HG02870 (cell line): ENCODE measurements around the gene PANK3.

ENCODE experiments used
- ATAC-seq: cut with Tn5 transposase; IDR thresholded peaks from one replicate; pipeline ENCODE4 v1.9.1; 2021; ENCODE audit warnings: mild to moderate bottlenecking, moderate library complexity; ENCODE audit not compliant: unreplicated experiment

The PANK3 gene

GRCh38 chr5:168578538-168579487 is at the start of gene PANK3:
Gene PANK3, minus strand, starts transcription at chr5:168579368. Its CDS starts 85 bp downstream, at chr5:168579283.
- peak; percentile 45 for ATAC-seq

DNA sequence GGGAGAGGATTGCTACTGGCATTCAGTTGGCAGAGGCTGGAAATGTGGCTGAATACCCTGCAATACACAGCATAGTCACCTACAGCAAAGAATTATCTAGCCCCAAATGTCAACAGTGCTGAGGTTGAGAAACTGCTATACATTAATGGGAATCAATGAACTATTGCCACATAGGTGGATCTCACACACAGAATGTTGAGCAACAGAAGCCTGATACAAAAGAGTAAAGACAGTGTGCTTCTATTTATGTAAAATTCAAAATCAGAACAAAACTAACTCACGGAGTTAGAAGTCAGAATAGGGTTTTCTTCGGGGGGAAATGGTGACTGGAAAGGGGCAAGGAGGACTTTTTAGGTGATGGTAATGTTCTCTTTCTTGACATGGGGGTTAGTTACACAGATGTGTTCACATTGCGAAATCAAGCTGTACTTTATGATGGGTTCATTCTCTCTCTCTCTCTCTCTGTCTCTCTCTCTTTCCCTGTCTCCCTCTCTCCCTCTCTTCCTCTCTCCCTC is 45.7 kb upstream of the PANK3 start:
- ATAC-seq: no peak

DNA sequence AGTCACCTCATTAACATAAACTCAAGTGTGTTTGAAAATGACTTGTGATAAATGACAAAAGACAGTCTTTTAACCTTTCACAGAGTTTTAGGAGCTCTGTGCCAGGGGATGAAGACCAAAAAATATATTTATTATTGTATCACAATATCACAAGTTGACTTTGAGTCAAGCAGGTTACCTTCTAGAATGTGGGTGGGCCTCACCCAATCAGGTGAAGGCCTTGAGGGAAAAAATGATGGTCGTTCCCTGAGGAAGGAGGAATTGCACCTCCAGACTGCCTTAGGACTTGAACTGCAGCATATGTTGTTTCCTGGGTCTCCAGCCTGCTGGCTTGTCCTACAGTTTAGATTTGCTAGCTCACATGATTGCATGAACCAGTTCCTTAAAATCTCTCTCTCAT is 41.6 kb upstream of the PANK3 start:
- no peak for ATAC-seq

GRCh38 chr5:168614661-168615060 is 35.5 kb upstream of the PANK3 start:
- ATAC-seq: no peak

DNA sequence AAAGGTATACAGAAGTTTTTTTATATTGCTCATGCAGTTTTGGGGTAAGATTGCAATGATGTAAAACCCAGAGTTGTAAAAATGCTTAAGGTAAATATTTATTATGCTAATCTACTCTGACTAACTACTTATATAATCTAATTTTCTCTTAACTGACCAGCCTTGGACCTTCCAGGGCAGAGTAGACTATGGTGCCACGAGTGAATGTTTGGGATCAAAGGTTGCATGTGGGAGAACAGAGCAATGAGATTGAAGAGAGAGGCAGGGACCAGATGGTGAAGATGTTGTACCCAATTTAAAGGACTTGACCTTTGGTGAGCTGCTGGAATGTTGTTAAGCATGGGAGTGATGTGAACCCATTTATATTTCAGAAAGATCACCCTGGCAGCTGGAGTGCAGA is 34.8 kb upstream of the PANK3 start:
- no peak for ATAC-seq

- ATAC-seq: no peak
These were observed 34.2 kb upstream of the PANK3 start for GRCh38 chr5:168613396-168613795.

DNA sequence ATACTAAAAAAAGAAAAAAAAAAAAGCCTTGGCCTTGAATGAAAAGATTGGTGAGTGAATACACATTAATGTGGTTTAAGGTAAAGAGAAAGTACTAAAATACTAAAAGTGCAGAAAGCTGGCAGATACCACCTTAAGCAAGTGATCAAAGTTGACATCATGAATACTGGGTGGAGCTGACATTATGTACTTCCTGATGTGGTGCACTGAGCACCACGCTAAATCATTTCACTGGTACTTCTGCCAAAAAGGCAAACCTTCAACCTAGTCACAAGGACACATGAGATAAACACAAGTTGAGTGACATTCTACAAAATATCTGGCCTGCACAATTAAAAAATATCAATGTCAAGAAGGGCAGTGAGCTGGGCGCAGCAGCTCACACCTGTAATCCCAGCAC is 33.8 kb upstream of the PANK3 start:
- ATAC-seq: no peak

GRCh38 chr5:168612123-168612522 is 33.0 kb upstream of the PANK3 start:
- ATAC-seq: no peak

DNA sequence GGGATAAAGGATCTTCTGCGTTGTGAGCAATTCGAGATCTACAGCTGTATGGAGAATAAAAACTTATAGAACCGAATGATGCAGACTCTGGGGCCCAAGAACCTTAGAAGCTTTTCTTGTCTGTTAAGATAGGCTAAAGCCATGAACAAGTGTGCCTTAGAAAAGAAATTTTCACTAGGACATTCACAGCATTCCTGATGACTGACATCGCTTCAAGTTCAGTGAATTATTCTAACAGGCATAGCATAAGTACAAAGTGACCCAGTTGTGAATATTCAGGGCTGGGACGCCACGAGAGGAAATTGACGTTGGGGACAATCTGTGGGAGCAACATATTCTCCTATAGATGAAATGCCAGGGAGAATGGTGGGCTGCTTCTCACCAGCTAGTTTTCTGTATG is 32.0 kb upstream of the PANK3 start:
- no peak for ATAC-seq

DNA sequence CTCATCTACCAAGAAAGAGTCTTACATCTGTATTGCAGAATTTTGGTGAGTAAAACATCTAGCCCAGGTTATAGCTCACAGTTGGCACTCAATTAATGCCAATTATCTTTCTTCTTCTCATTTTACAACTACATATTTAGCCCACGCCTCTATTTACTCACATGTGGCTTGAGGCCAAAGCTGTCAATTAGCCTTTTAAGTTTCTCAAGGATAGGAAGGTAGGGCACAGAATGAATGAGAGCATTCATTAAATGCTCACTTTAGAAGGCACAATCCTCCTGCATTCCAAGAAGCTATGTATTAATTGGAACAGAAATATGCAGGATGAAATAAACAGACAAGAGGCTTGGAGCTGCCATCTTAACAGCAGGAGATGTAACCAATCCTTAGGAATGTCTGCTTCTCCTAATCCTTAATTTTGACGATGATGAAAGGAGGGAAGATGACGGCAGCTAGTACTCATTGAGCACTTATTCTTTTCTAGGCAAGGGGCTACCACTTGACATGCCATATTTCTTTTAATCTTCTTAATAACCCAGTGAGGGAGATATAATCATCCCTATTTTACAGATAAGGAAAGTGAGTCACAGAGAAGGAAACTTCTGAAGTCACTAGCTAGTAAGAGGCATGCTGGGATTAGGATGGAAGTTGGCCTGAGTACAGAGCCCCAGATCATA is 30.8 kb upstream of the PANK3 start:
- no peak for ATAC-seq

DNA sequence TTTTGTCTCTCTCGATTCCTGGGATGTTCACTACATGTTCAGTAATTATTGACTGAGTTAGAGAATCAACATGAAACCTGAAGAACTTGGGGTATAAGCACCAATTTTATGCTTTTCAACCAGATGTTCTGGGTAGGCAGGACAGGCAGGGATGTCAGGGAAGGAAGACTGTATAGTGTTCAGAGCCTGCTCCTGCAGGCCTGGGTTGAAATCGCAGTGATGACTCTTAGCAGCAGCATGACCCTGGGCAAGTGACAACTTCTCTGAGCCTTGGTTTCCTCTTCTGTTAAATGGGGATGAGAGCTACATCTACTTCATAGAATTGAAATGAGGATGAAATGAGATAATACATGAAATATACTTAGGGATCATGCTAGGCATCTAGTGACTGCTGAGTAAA is 29.7 kb upstream of the PANK3 start:
- ATAC-seq: no peak

- peak; percentile 26 for ATAC-seq
These were observed 29.2 kb upstream of the PANK3 start for GRCh38 chr5:168608386-168608785.

GRCh38 chr5:168607946-168608345 is 28.8 kb upstream of the PANK3 start:
- ATAC-seq: peak; percentile 60

DNA sequence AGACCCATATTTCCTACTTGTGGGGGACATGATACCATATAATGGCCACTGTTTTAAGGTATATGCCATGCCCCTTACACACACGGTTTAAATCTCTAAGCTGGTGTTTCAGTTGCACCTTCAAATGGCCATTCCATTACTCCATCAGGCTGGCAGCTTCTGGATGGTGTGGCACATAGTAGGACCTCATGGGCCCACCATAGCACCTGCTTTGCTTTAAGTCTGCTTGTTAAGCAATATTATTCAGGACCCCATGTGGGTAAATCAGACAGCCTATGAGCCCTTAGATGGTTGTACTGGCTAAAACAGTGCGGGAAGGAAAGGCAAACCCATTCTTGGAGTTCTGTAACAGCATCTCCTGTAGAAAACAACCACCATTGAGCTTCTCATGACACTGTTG is 27.4 kb upstream of the PANK3 start:
- ATAC-seq: no peak

GRCh38 chr5:168604436-168604835 is 25.3 kb upstream of the PANK3 start:
- ATAC-seq: no peak

DNA sequence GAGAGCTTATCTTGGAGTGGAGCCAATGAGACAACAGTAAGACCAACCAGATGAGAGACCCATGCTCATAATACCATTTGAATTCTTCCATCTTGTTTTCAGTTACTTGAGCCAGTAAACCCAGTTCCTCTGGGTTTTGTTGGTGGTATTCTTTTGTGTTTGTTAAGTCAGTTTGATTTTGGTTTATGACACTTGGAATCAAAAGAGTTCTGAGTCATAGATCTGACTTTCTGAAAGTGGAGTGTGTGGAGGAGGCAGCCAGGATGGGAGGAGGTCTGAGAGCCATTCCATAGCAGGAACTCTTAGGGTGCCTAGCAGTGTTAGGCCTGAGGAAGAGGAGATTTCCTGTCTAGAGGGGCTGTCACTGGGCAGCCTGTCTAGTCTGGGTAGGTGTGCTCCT is 24.6 kb upstream of the PANK3 start:
- no peak for ATAC-seq

- no peak for ATAC-seq
These were observed 23.3 kb upstream of the PANK3 start for GRCh38 chr5:168602517-168602916.

- no peak for ATAC-seq
These were observed 22.8 kb upstream of the PANK3 start for GRCh38 chr5:168601972-168602371.

GRCh38 chr5:168600409-168600808 is 21.2 kb upstream of the PANK3 start:
- no peak for ATAC-seq

GRCh38 chr5:168599826-168600225 is 20.7 kb upstream of the PANK3 start:
- ATAC-seq: no peak

DNA sequence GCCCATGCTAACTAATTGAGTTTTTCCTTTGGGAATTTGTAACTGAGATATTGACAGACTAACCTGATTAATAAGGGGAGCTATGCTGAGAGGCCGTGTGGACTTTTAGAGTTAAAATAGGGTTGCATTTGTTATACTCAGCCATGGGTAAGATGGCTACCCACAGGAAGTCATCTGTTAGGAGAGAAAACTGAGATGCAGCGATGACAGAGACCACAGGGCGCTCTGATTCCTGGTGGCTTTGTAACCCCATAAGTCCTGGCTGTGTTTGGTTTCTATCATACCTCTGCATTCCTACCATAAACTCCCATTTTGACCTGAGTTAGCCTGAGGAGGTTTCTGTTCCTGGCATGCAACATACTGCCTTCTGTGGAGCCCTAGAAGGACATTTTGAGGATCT is 19.5 kb upstream of the PANK3 start:
- no peak for ATAC-seq

DNA sequence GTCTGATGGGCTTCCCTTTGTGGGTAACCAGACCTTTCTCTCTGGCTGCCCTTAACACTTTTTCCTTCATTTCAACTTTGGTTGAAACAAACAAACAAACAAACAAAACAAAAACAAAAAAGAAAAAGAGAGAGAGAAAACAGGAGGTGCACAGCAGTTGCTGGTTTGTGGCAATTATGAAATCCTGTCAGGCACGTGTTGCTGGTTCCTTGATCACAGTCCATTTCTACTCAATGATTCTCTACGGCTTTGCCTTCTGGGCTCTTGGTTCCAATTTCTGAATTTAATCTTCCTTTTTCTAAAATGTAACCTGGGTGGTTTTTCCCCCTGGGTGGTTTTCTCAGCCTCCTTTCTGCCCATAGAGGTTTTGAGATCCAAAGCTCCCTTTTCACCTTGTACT is 17.8 kb upstream of the PANK3 start:
- no peak for ATAC-seq
